Thyroid gland (tissue), 4 donors: ENCODE data around the gene CBFB. TPM values are rescaled to one million over a fixed set of nuclear protein-coding genes. Genes with fewer than 3 reads are reported as not detected.

Experiments
- DNase-seq, 2 donors: peaks; one replicate each; pipeline ENCODE4 v3.0.0-alpha.2; 2019
- H3K27ac ChIP-seq, 3 donors: fragments of 200-600 bp; sonication (generic); 1 replicate in 2 of 3; 2 replicates in 1 of 3; pipeline ENCODE4 v1.5.1; 2016 to 2019; ENCODE audit warnings: mild to moderate bottlenecking in 1 of 3, moderate library complexity in 1 of 3
- H3K27me3 ChIP-seq: fragments of 200-600 bp; sonication (generic); one replicate; pipeline ENCODE4 v1.5.1; 2019
- H3K36me3 ChIP-seq, 2 donors: fragments of 200-600 bp; sonication (generic); one replicate each; pipeline ENCODE4 v1.5.1; 2016 to 2019
- H3K4me1 ChIP-seq, 2 donors: fragments of 200-600 bp; sonication (generic); one replicate each; pipeline ENCODE4 v1.5.1; 2017 to 2019
- H3K4me3 ChIP-seq, 3 donors: fragments of 200-600 bp; sonication (generic); replicated peaks in 1 of 3; 1 replicate in 2 of 3; 2 replicates in 1 of 3; pipeline ENCODE4 v1.5.1; 2016; ENCODE audit warnings: mild to moderate bottlenecking in 1 of 3
- H3K9me3 ChIP-seq: fragments of 200-600 bp; sonication (generic); one replicate; pipeline ENCODE4 v1.5.1; 2017
- POLR2A ChIP-seq, 2 donors: fragments of 450-650 bp; IDR thresholded peaks; one replicate each; pipeline ENCODE4 v1.6.1; 2017; ENCODE audit warnings: antibody characterized with exemption in 2 of 2, mild to moderate bottlenecking in 2 of 2, moderate library complexity in 1 of 2
- WGBS, 2 donors: methylation state at CpG; one replicate each; pipeline ENCODE4 v1.1.5; 2017; 5-methylcytosine and 5-hydroxymethylcytosine counted together
- intact Hi-C: fragments of 100-400 bp; cut with DNase I; formaldehyde crosslinking; loops from one replicate; pipeline ENCODE4 v1.15.1; 2023
- total RNA-seq, 4 donors: library from RNA; depleted of rRNA; stranded (reverse); fragments of >200 nt; gene quantifications; one replicate each; pipeline ENCODE4 v1.2.3, GENCODE V29; 2016
- TF ChIP-seq, protein P1 (sequence below), 6 experiments: fragments of 200-600 bp in 3 of 6; fragments of 450-650 bp in 3 of 6; sonication (generic) in 3 of 6; IDR thresholded peaks; one replicate each; pipeline ENCODE4 v1.5.1; 2016 to 2019; ENCODE audit warnings: antibody characterized with exemption in 6 of 6, mild to moderate bottlenecking in 2 of 6, inconsistent platforms in 1 of 6, moderate library complexity in 1 of 6

CBFB gene
- total RNA-seq, 4 donors from 2014 or later: 31.0 to 60.0 (median 41.5) TPM

DNA sequence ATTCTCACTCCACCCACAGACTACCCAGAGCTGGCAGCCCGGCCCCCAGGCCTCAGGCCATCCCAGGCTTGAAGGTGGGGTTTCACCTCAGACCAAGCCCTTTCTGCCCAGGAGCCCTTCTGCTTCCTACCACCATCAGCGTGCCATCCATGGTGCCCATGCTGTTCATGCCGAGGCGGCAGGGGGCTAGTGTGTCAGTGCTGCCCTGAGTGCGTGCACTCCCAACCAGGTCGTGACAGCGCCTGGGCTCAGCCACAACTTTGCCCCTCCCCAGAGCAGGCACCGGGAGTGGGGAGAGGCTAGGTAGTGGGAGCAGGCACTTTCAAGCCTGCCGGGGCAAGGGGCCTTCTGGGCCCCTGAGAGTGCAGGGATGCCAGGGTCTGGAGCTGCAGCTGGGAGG is 113.4 kb downstream of the CBFB start:
- intact Hi-C loops: no loop called here
- H3K27ac ChIP-seq: no peak overlapping the region
- no peak overlapping the region for H3K4me3 ChIP-seq
- H3K4me1 ChIP-seq: peaks cover 2 to 7% of the 10 kb centered on the region in 2 donors
- H3K27me3 ChIP-seq: no peaks in the 10 kb centered on the region
- WGBS, 2 donors: 94 to 95% methylated on average over 4 to 7 of the region's 9 CpGs
- peaks cover 51 to 54% of the 10 kb centered on the region in 2 donors for H3K36me3 ChIP-seq
- no peak for DNase-seq
- H3K9me3 ChIP-seq: no peaks in the 10 kb centered on the region
- TF ChIP-seq, protein P1, sequence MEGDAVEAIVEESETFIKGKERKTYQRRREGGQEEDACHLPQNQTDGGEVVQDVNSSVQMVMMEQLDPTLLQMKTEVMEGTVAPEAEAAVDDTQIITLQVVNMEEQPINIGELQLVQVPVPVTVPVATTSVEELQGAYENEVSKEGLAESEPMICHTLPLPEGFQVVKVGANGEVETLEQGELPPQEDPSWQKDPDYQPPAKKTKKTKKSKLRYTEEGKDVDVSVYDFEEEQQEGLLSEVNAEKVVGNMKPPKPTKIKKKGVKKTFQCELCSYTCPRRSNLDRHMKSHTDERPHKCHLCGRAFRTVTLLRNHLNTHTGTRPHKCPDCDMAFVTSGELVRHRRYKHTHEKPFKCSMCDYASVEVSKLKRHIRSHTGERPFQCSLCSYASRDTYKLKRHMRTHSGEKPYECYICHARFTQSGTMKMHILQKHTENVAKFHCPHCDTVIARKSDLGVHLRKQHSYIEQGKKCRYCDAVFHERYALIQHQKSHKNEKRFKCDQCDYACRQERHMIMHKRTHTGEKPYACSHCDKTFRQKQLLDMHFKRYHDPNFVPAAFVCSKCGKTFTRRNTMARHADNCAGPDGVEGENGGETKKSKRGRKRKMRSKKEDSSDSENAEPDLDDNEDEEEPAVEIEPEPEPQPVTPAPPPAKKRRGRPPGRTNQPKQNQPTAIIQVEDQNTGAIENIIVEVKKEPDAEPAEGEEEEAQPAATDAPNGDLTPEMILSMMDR (IDR thresholded peaks at IDR 0.05): no peak
- no peak for TF ChIP-seq POLR2A (IDR thresholded peaks at IDR 0.05)

GRCh38 chr16:67144943-67145342 is 116.0 kb downstream of the CBFB start:
- no peak for DNase-seq
- H3K36me3 ChIP-seq: peaks cover 47 to 51% of the 10 kb centered on the region in 2 donors

DNA sequence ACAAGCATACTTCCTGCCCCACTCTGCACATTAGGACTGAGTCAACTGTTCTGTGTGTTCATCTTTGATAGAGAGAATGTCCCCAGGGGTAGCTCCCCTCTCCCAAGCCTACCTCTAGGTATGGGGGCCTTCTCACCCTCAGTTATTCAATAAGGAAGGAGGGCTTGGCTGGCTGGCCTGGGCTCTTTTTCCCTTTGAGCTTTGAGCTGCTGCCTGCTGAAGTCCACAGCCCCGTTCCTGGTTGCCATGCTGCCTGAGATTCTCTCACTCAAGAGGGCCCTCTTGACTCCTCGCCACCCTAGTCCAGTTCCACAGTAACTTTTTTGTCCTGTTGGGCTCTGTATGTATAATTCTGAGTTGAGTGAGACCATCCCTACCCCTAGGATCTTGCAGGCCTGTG is 116.8 kb downstream of the CBFB start:
- H3K9me3 ChIP-seq: no peaks in the 10 kb centered on the region
- peaks cover 42 to 44% of the 10 kb centered on the region in 2 donors for H3K36me3 ChIP-seq
- no peak overlapping the region for H3K27ac ChIP-seq
- H3K27me3 ChIP-seq: no peaks in the 10 kb centered on the region
- H3K4me1 ChIP-seq: peaks cover 7 to 21% of the 10 kb centered on the region in 2 donors
- intact Hi-C loops: no loop called here
- no peak for DNase-seq
- no peak overlapping the region for H3K4me3 ChIP-seq
- TF ChIP-seq, protein P1 (IDR thresholded peaks at IDR 0.05): no peak
- no peak for TF ChIP-seq POLR2A (IDR thresholded peaks at IDR 0.05)
- WGBS, 2 donors: 72 to 80% methylated on average over 2 of the region's 2 CpGs

More at GRCh38 chr16:67144943-67145342, 116.0 kb downstream of the CBFB start:
- intact Hi-C loops: no loop called here
- H3K4me1 ChIP-seq: peaks cover 7 to 16% of the 10 kb centered on the region in 2 donors
- H3K27ac ChIP-seq: no peak overlapping the region
- H3K9me3 ChIP-seq: no peaks in the 10 kb centered on the region
- no peaks in the 10 kb centered on the region for H3K27me3 ChIP-seq
- no peak for TF ChIP-seq POLR2A (IDR thresholded peaks at IDR 0.05)
- TF ChIP-seq, protein P1 (IDR thresholded peaks at IDR 0.05): no peak
- 96 to 100% methylated on average over 2 of the region's 2 CpGs for WGBS, 2 donors
- no peak overlapping the region for H3K4me3 ChIP-seq

DNA sequence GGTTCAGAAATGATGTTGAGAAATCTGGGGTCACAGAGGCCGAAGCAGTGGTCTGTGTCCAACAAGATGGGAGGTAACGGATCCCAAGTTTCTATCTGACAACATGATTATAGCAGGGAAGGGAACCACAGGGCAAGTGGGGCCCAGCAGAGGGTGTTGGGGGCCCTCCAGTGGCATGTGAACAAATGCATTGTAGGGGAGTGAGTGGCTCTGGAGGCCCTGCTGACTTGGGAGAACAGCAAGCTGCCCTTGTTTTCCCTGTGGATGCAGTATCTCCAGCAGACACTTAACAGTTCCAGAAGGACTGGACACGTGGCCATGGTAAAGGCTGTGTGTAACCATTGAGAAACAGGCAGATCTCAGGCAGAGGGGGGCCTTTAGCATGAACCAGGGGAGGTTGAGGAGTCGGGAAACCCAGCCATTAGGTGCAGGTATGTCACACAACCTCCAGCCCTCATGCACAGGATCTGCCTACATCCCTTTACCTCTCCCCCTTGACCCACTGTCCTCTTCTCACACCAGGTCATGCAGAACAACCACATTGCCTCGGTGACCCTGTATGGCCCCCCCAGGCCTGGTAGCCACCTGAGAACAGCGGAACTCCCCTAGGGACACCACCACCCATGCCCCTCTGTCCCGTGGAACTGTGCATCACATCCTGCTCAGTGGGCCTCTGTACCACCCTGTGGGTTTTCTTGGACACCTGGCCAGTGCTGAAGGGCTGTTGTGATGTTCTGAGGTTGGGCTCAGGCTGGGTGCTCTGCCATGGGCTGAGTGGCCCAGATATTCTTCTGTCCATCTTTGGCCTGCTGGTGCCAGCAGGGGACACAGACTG is 117.8 kb downstream of the CBFB start:
- Histone ChIP-seq H3K27ac (no peak overlapping the region), H3K36me3 (peaks cover 33 to 35% of the 10 kb centered on the region in 2 donors), H3K9me3 (no peaks in the 10 kb centered on the region), H3K4me1 (peaks cover 7 to 29% of the 10 kb centered on the region in 2 donors), H3K4me3 (no peak overlapping the region), H3K27me3 (no peaks in the 10 kb centered on the region)
- 84 to 91% methylated on average over 7 of the region's 7 CpGs for WGBS, 2 donors
- no peak for DNase-seq
- intact Hi-C loops: no loop called here
- TF ChIP-seq POLR2A (IDR thresholded peaks at IDR 0.05): no peak
- TF ChIP-seq, protein P1 (IDR thresholded peaks at IDR 0.05): no peak
